ENCODE measurements around the gene MEOX2.

DNA sequence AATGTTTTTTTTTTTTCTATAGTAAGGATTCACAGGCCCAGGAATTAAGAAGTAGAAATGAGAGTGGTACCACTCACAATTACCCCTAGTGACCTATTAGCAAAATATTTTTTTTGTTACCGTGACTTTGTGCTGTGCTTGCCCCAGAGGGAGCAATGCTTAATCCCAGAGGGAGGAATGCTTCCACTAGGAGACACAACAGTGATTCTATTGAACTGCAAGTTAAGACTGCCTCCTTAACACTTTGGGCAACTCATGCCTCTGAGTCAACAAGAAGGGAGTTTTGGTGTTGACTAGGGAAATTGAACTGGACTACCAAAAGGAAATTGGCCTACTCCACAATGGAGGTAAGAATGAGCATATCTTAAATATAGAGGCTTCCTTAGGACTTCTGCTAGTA is 17.2 kb upstream of the MEOX2 start:
- TF ChIP-seq, protein P1, sequence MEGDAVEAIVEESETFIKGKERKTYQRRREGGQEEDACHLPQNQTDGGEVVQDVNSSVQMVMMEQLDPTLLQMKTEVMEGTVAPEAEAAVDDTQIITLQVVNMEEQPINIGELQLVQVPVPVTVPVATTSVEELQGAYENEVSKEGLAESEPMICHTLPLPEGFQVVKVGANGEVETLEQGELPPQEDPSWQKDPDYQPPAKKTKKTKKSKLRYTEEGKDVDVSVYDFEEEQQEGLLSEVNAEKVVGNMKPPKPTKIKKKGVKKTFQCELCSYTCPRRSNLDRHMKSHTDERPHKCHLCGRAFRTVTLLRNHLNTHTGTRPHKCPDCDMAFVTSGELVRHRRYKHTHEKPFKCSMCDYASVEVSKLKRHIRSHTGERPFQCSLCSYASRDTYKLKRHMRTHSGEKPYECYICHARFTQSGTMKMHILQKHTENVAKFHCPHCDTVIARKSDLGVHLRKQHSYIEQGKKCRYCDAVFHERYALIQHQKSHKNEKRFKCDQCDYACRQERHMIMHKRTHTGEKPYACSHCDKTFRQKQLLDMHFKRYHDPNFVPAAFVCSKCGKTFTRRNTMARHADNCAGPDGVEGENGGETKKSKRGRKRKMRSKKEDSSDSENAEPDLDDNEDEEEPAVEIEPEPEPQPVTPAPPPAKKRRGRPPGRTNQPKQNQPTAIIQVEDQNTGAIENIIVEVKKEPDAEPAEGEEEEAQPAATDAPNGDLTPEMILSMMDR (IDR thresholded peaks at IDR 0.05), result no peak
- no peak for TF ChIP-seq POLR2A (IDR thresholded peaks at IDR 0.05)

All from testis (tissue), 2 donors.